Esophagus muscularis mucosa (tissue), 4 donors: ENCODE measurements around the gene SH3BP5L. TPM values are rescaled to one million over a fixed set of nuclear protein-coding genes. Genes with fewer than 3 reads are reported as not detected.

Experiments
- small RNA-seq, 3 donors: library from RNA; depleted of rRNA; stranded (forward); fragments of <200 nt; gene quantifications; one replicate each; pipeline ENCODE3, GENCODE V24; 2016
- total RNA-seq, 4 donors: library from RNA; depleted of rRNA; stranded (reverse); fragments of >200 nt; gene quantifications; one replicate each; pipeline versions ENCODE4 v1.1.0 to v1.2.1, GENCODE V29; 2016

Gene SH3BP5L
- total RNA-seq, 4 donors from 2014 or later = 19.9 to 36.2 (median 28.3) TPM

Small RNA genes lying within 50 kb of the gene (small RNA-seq; reads per million reads assigned to genes)
- gene MIR3124 = 0 reads per million in 3 donors

Other genes with a start within 250 kb of the SH3BP5L start
- not detected for gene OR2T10, start 228.2 kb downstream of the SH3BP5L start, total RNA-seq
- not detected for gene OR2T11, start 190.8 kb downstream of the SH3BP5L start, total RNA-seq
- not detected for gene OR2T35, start 180.6 kb downstream of the SH3BP5L start, total RNA-seq
- not detected for gene OR2T27, start 170.4 kb downstream of the SH3BP5L start, total RNA-seq
- gene OR14I1, start 123.1 kb downstream of the SH3BP5L start, total RNA-seq = not detected
- under 1 TPM in 1 of 4 donors, not detected in 3; 0.57 TPM for gene LYPD8, start 70.2 kb downstream of the SH3BP5L start, total RNA-seq
- 10 to 100 TPM; 30.3 to 46.4 (median 39.3) TPM for gene ZNF672, start 12.3 kb upstream of the SH3BP5L start, total RNA-seq
- gene ZNF692, start 33.2 kb upstream of the SH3BP5L start, total RNA-seq = 10 to 100 TPM; 19.4 to 37.3 (median 30.5) TPM
- gene PGBD2, start 80.3 kb upstream of the SH3BP5L start, total RNA-seq = 1 to 10 TPM; 3.1 to 5.6 (median 4.1) TPM